OCI-LY3 (cell line): ENCODE results near the gene STK17B.

ENCODE experiments used
- H2AFZ ChIP-seq: fragments of 200-600, 300-600 bp; shearing (Covaris generic); 2 replicates; pipeline ENCODE4 v1.6.0; 2014; ENCODE audit warnings: antibody characterized with exemption, low read depth, low read length
- H3K27ac ChIP-seq: fragments of 200-600, 300-600 bp; sonication (generic); 2 replicates; pipeline ENCODE4 v1.5.1; 2014; ENCODE audit warnings: mild to moderate bottlenecking, low read length, moderate library complexity, mixed read lengths
- H3K27me3 ChIP-seq: fragments of 200-600, 300-600 bp; sonication (generic); 2 replicates; pipeline ENCODE4 v1.6.1; 2014; ENCODE audit warnings: low read depth, low read length, mixed read lengths
- H3K36me3 ChIP-seq: fragments of 200-600, 300-600 bp; sonication (generic); replicated peaks from 2 replicates; pipeline ENCODE3; 2014; ENCODE audit warnings: low read depth, low read length, mixed read lengths
- H3K4me1 ChIP-seq: fragments of 300-600, 200-600 bp; sonication (generic); 2 replicates; pipeline ENCODE4 v1.6.1; 2014; ENCODE audit warnings: low read length, mixed read lengths
- H3K4me2 ChIP-seq: fragments of 200-600, 300-600 bp; sonication (generic); 2 replicates; pipeline ENCODE4 v1.6.1; 2014; ENCODE audit warnings: low read length, mixed read lengths
- H3K4me3 ChIP-seq: fragments of 300-600, 200-600 bp; sonication (generic); 2 replicates; pipeline ENCODE4 v1.5.1; 2014; ENCODE audit warnings: antibody characterized with exemption, mild to moderate bottlenecking, low read length, moderate library complexity
- H3K79me2 ChIP-seq: fragments of 300-600, 200-600 bp; shearing (Covaris generic); 2 replicates; pipeline ENCODE4 v1.6.1; 2014; ENCODE audit warnings: mild to moderate bottlenecking, low read length, mixed read lengths
- H3K9ac ChIP-seq: fragments of 300-600, 200-600 bp; shearing (Covaris generic); 2 replicates; pipeline ENCODE4 v1.6.0; 2014; ENCODE audit warnings: mild to moderate bottlenecking, low read length, moderate library complexity
- H3K9me3 ChIP-seq: fragments of 200-600, 300-600 bp; shearing (Covaris generic); 2 replicates; pipeline ENCODE4 v1.6.1; 2014; ENCODE audit warnings: low read length, mixed read lengths; ENCODE audit not compliant: insufficient read depth
- H4K20me1 ChIP-seq: fragments of 200-600, 300-600 bp; sonication (generic); 2 replicates; pipeline ENCODE4 v1.6.1; 2016; ENCODE audit warnings: low read length, mixed read lengths; ENCODE audit not compliant: insufficient read depth
- CTCF ChIP-seq: fragments of 200-600, 300-600 bp; sonication (generic); IDR thresholded peaks from 2 replicates; pipeline ENCODE4 v1.5.1; 2014; ENCODE audit warnings: antibody characterized with exemption, low read length, low read depth
- EZH2phosphoT487 ChIP-seq: fragments of 200-600 bp; shearing (Covaris generic); IDR thresholded peaks from 2 replicates; pipeline ENCODE4 v1.6.1; 2018; ENCODE audit warnings: antibody characterized with exemption, mixed run types, low read depth

STK17B gene

GRCh38 chr2:196201229-196202009 is 30.0 kb upstream of the STK17B start:
- Histone ChIP-seq H3K9ac (no peak overlapping the region; the same call in 1 of the 2 replicates), H3K27me3 (no peaks in the 10 kb centered on the region), H3K4me2 (peak overlapping the region; percentile 45), H3K27ac (peak overlapping the region; percentile 37), H3K79me2 (no peaks in the 10 kb centered on the region), H3K4me1 (peaks cover 30% of the 10 kb centered on the region), H3K4me3 (no peak overlapping the region; the same call in 1 of the 2 replicates), H4K20me1 (no peaks in the 10 kb centered on the region), H2AFZ (0 out of 2 replicates have a peak overlapping the region, but pooled peaks have one; percentile 5), H3K36me3 (no peaks in the 10 kb centered on the region), H3K9me3 (no peaks in the 10 kb centered on the region)
- TF ChIP-seq CTCF (no peak), EZH2phosphoT487 (no peak)

- Histone ChIP-seq H3K9me3 (no peaks in the 10 kb centered on the region), H3K4me3 (peak overlapping the region; percentile 18; the same call in 1 of the 2 replicates), H3K27ac (peak overlapping the region; percentile 37), H4K20me1 (no peaks in the 10 kb centered on the region), H3K27me3 (no peaks in the 10 kb centered on the region), H2AFZ (0 out of 2 replicates have a peak overlapping the region, but pooled peaks have one; percentile 5), H3K36me3 (no peaks in the 10 kb centered on the region), H3K79me2 (no peaks in the 10 kb centered on the region), H3K9ac (no peak overlapping the region; the same call in 1 of the 2 replicates), H3K4me1 (peaks cover 30% of the 10 kb centered on the region), H3K4me2 (peak overlapping the region; percentile 56)
- TF ChIP-seq EZH2phosphoT487: no peak
These were observed 29.2 kb upstream of the STK17B start for GRCh38 chr2:196200557-196200956.

- no peaks in the 10 kb centered on the region for H3K9me3 ChIP-seq
- no peaks in the 10 kb centered on the region for H3K36me3 ChIP-seq
- TF ChIP-seq EZH2phosphoT487 (no peak), CTCF (no peak)
- no peak overlapping the region for H3K9ac ChIP-seq
- H3K4me2 ChIP-seq: no peak overlapping the region
- H3K27me3 ChIP-seq: no peaks in the 10 kb centered on the region
- no peaks in the 10 kb centered on the region for H4K20me1 ChIP-seq
- H2AFZ ChIP-seq: no peak overlapping the region
- peaks cover 15% of the 10 kb centered on the region for H3K4me1 ChIP-seq
- H3K4me3 ChIP-seq: no peak overlapping the region
- H3K27ac ChIP-seq: no peak overlapping the region
- no peaks in the 10 kb centered on the region for H3K79me2 ChIP-seq
These were observed 24.4 kb upstream of the STK17B start for GRCh38 chr2:196195758-196196157.

GRCh38 chr2:196195302-196195701 is 23.9 kb upstream of the STK17B start:
- Histone ChIP-seq H3K79me2 (no peaks in the 10 kb centered on the region), H3K4me2 (no peak overlapping the region), H3K4me3 (no peak overlapping the region), H3K9me3 (no peaks in the 10 kb centered on the region), H3K9ac (no peak overlapping the region), H3K27me3 (no peaks in the 10 kb centered on the region), H3K4me1 (peaks cover 12% of the 10 kb centered on the region), H4K20me1 (no peaks in the 10 kb centered on the region), H3K36me3 (no peaks in the 10 kb centered on the region), H3K27ac (no peak overlapping the region), H2AFZ (no peak overlapping the region)
- TF ChIP-seq EZH2phosphoT487: no peak
- no peak for TF ChIP-seq CTCF
